Stimulated activated memory B cell treated with anti-CD40 and anti-IgM and Interleukin-4, amounts not matched to agents 10 μg/mL and 1 μg/mL and 100 μg/mL, for 72 hours (primary cell): ENCODE data around the gene NXN.
"Not testable (repeated sequence)": the region's sequence is repeated elsewhere in the genome, so short reads cannot be mapped to it uniquely, and the experiment has no call there.

ENCODE experiments used
- ATAC-seq: fragments of 150-1000 bp; cut with Tn5 transposase; 2 replicates; pipeline ENCODE4 v1.10.0; 2021
- H3K27ac Mint-ChIP-seq: one replicate; pipeline ENCODE4 v1.8.0; 2022; ENCODE audit warnings: mild to moderate bottlenecking, mixed read lengths
- H3K27me3 Mint-ChIP-seq: one replicate; pipeline ENCODE4 v1.8.0; 2022; ENCODE audit warnings: mixed read lengths
- H3K36me3 Mint-ChIP-seq: one replicate; pipeline ENCODE4 v1.8.0; 2022; ENCODE audit warnings: mixed read lengths
- H3K4me1 Mint-ChIP-seq: one replicate; pipeline ENCODE4 v1.8.0; 2022; ENCODE audit warnings: mixed read lengths
- H3K4me3 Mint-ChIP-seq: one replicate; pipeline ENCODE4 v1.8.0; 2022; ENCODE audit warnings: mild to moderate bottlenecking, moderate library complexity, mixed read lengths
- H3K9me3 Mint-ChIP-seq: one replicate; pipeline ENCODE4 v1.8.0; 2022; ENCODE audit warnings: mixed read lengths

NXN gene

GRCh38 chr17:866568-867103 is 112.9 kb downstream of the NXN start:
- Mint-ChIP-seq H3K4me1 (no peaks in the 10 kb centered on the region), H3K4me3 (no peak overlapping the region), H3K36me3 (no peaks in the 10 kb centered on the region), H3K27ac (no peak overlapping the region), H3K9me3 (no peaks in the 10 kb centered on the region), H3K27me3 (peaks cover 49% of the 10 kb centered on the region)
- ATAC-seq: no peak

- no peaks in the 10 kb centered on the region for H3K4me1 Mint-ChIP-seq
- no peaks in the 10 kb centered on the region for H3K36me3 Mint-ChIP-seq
- no peak overlapping the region for H3K4me3 Mint-ChIP-seq
- H3K27me3 Mint-ChIP-seq: peaks cover 38% of the 10 kb centered on the region
- H3K9me3 Mint-ChIP-seq: no peaks in the 10 kb centered on the region
- no peak for ATAC-seq
- H3K27ac Mint-ChIP-seq: no peak overlapping the region
Observed at GRCh38 chr17:864315-864714, 115.3 kb downstream of the NXN start.

GRCh38 chr17:863880-864279 is 115.7 kb downstream of the NXN start:
- H3K27me3 Mint-ChIP-seq: peaks cover 34% of the 10 kb centered on the region
- H3K4me1 Mint-ChIP-seq: no peaks in the 10 kb centered on the region
- ATAC-seq: no peak
- H3K9me3 Mint-ChIP-seq: no peaks in the 10 kb centered on the region
- no peak overlapping the region for H3K27ac Mint-ChIP-seq
- no peaks in the 10 kb centered on the region for H3K36me3 Mint-ChIP-seq
- H3K4me3 Mint-ChIP-seq: no peak overlapping the region

- no peaks in the 10 kb centered on the region for H3K36me3 Mint-ChIP-seq
- peaks cover 21% of the 10 kb centered on the region for H3K27me3 Mint-ChIP-seq
- no peaks in the 10 kb centered on the region for H3K4me1 Mint-ChIP-seq
- no peaks in the 10 kb centered on the region for H3K9me3 Mint-ChIP-seq
- ATAC-seq: no peak
- H3K27ac Mint-ChIP-seq: no peak overlapping the region
- no peak overlapping the region for H3K4me3 Mint-ChIP-seq
Observed at GRCh38 chr17:862582-862981, 117.0 kb downstream of the NXN start.

GRCh38 chr17:861364-861763 is 118.2 kb downstream of the NXN start:
- no peak for ATAC-seq
- Mint-ChIP-seq H3K4me1 (no peaks in the 10 kb centered on the region), H3K27me3 (peaks cover 30% of the 10 kb centered on the region), H3K4me3 (no peak overlapping the region), H3K9me3 (no peaks in the 10 kb centered on the region), H3K36me3 (no peaks in the 10 kb centered on the region), H3K27ac (no peak overlapping the region)

- no peak overlapping the region for H3K4me3 Mint-ChIP-seq
- H3K27me3 Mint-ChIP-seq: peaks cover 30% of the 10 kb centered on the region
- no peaks in the 10 kb centered on the region for H3K4me1 Mint-ChIP-seq
- H3K36me3 Mint-ChIP-seq: no peaks in the 10 kb centered on the region
- no peak overlapping the region for H3K27ac Mint-ChIP-seq
- ATAC-seq: no peak
- H3K9me3 Mint-ChIP-seq: no peaks in the 10 kb centered on the region
Observed at GRCh38 chr17:860805-861204, 118.8 kb downstream of the NXN start.

GRCh38 chr17:859824-860195 is 119.8 kb downstream of the NXN start:
- Mint-ChIP-seq H3K36me3 (no peaks in the 10 kb centered on the region), H3K27me3 (peaks cover 30% of the 10 kb centered on the region), H3K9me3 (no peaks in the 10 kb centered on the region), H3K4me1 (no peaks in the 10 kb centered on the region), H3K27ac (no peak overlapping the region), H3K4me3 (no peak overlapping the region)
- no peak for ATAC-seq

GRCh38 chr17:859061-859823 is 120.3 kb downstream of the NXN start:
- no peak overlapping the region for H3K27ac Mint-ChIP-seq
- no peaks in the 10 kb centered on the region for H3K4me1 Mint-ChIP-seq
- peaks cover 24% of the 10 kb centered on the region for H3K27me3 Mint-ChIP-seq
- no peaks in the 10 kb centered on the region for H3K9me3 Mint-ChIP-seq
- no peak overlapping the region for H3K4me3 Mint-ChIP-seq
- no peak for ATAC-seq
- no peaks in the 10 kb centered on the region for H3K36me3 Mint-ChIP-seq

- H3K4me1 Mint-ChIP-seq: no peaks in the 10 kb centered on the region
- no peak overlapping the region for H3K4me3 Mint-ChIP-seq
- ATAC-seq: no peak
- peaks cover 21% of the 10 kb centered on the region for H3K27me3 Mint-ChIP-seq
- H3K27ac Mint-ChIP-seq: no peak overlapping the region
- no peaks in the 10 kb centered on the region for H3K36me3 Mint-ChIP-seq
- H3K9me3 Mint-ChIP-seq: no peaks in the 10 kb centered on the region
Observed at GRCh38 chr17:856149-856548, 123.4 kb downstream of the NXN start.

- ATAC-seq: no peak
- H3K36me3 Mint-ChIP-seq: no peaks in the 10 kb centered on the region
Observed at GRCh38 chr17:855569-855968, 124.0 kb downstream of the NXN start.

GRCh38 chr17:852850-853249 is 126.7 kb downstream of the NXN start:
- H3K36me3 Mint-ChIP-seq, H3K27ac Mint-ChIP-seq, ATAC-seq, H3K4me3 Mint-ChIP-seq, H3K9me3 Mint-ChIP-seq, H3K4me1 Mint-ChIP-seq: not testable (repeated sequence)
- H3K27me3 Mint-ChIP-seq: peaks cover 53% of the 10 kb centered on the region

More at GRCh38 chr17:855569-855968, 124.0 kb downstream of the NXN start:
- Mint-ChIP-seq H3K9me3 (no peaks in the 10 kb centered on the region), H3K4me1 (no peaks in the 10 kb centered on the region), H3K27ac (no peak overlapping the region), H3K27me3 (peaks cover 26% of the 10 kb centered on the region), H3K4me3 (no peak overlapping the region)

- Mint-ChIP-seq H3K4me3 (no peak overlapping the region), H3K36me3 (no peaks in the 10 kb centered on the region), H3K27me3 (peaks cover 55% of the 10 kb centered on the region), H3K9me3 (no peaks in the 10 kb centered on the region), H3K27ac (no peak overlapping the region), H3K4me1 (no peaks in the 10 kb centered on the region)
- no peak for ATAC-seq
Observed at GRCh38 chr17:852349-852748, 127.2 kb downstream of the NXN start.

GRCh38 chr17:851924-852323 is 127.7 kb downstream of the NXN start:
- no peaks in the 10 kb centered on the region for H3K9me3 Mint-ChIP-seq
- H3K27ac Mint-ChIP-seq: no peak overlapping the region
- H3K4me1 Mint-ChIP-seq: peaks cover under 1% of the 10 kb centered on the region
- H3K36me3 Mint-ChIP-seq: no peaks in the 10 kb centered on the region
- peaks cover 52% of the 10 kb centered on the region for H3K27me3 Mint-ChIP-seq
- no peak overlapping the region for H3K4me3 Mint-ChIP-seq
- ATAC-seq: no peak

- Mint-ChIP-seq H3K4me3 (no peak overlapping the region), H3K36me3 (no peaks in the 10 kb centered on the region), H3K27me3 (peaks cover 53% of the 10 kb centered on the region), H3K27ac (no peak overlapping the region), H3K9me3 (no peaks in the 10 kb centered on the region), H3K4me1 (peaks cover 7% of the 10 kb centered on the region)
- no peak for ATAC-seq
Observed at GRCh38 chr17:850851-851763, 128.5 kb downstream of the NXN start.

- H3K36me3 Mint-ChIP-seq: no peaks in the 10 kb centered on the region
- H3K4me3 Mint-ChIP-seq: no peak overlapping the region
- peaks cover 7% of the 10 kb centered on the region for H3K4me1 Mint-ChIP-seq
- no peak overlapping the region for H3K27ac Mint-ChIP-seq
- ATAC-seq: no peak
- H3K27me3 Mint-ChIP-seq: peaks cover 61% of the 10 kb centered on the region
- H3K9me3 Mint-ChIP-seq: no peaks in the 10 kb centered on the region
Observed at GRCh38 chr17:850086-850850, 129.3 kb downstream of the NXN start.
